NCI-H146 (cell line): ENCODE measurements around the gene SULT1C3.

Source experiments
- DNase-seq: peaks from one replicate; lab custom pipeline; 2025; lab: John Stamatoyannopoulos, UW

SULT1C3 gene

DNA sequence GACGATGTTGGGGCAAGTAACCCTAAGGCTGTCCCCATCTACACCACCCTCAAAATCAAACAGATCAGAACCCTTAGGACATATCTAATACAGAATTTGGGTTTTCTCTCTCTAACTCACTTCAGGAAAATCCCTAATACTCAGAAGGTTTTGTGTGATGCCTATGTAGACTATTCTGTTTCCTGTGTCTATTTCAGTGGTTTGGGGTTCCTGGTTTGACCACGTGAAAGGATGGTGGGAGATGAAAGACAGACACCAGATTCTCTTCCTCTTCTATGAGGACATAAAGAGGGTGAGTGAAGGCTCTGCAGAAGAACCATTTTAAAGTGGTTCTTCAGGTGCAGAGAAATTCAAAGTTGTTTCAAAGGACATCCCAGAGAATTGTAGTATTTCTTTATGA, 65.2 kb downstream of the SULT1C3 start:
- no peak for DNase-seq

DNA sequence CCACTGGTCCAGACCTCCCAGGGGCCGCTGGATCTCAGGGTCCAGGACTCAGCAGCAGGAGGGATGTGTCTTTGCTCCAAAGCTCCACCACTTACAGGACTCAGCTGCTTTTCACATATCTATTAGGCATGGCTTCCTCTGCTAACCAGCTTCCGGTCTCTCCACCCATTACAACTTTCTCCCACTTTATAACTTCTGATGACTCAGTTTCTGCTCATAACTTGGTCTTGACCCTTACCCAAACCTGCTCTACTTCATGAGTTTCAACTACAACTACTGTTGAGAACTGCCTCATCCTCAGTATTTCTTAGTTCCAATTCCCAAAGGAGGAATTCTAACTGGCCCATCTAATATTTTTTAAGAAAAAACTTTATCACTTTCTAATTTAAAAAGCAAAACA, 66.1 kb downstream of the SULT1C3 start:
- DNase-seq, result no peak

DNA sequence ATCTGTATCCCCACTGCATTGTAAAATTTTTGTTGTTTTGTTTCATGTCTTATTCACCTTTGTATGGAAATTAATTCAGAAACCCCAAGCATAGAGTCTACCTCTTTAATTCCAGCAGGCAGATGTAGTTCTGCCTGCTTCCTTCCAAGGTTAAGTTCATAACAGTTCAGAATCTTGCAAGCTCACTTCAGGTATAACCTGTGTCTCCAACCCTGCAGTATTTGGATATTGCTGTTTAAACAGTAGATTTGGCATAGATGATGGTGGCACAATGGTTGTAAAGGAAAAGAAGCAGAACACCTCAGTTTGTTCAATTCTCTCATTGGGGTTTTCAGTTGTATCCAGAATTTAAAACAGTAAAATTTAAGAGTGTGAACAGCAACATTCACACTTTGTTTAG, 70.1 kb downstream of the SULT1C3 start:
- no peak for DNase-seq
